UCSD-AML1 (cell line): Measurements from ENCODE around the gene ZDHHC5.
"Not testable (repeated sequence)": the region's sequence is repeated elsewhere in the genome, so short reads cannot be mapped to it uniquely, and the experiment has no call there.

Source experiments
- DNase-seq: peaks from one replicate; lab custom pipeline; 2025; ENCODE audit not compliant: unreplicated experiment; lab: John Stamatoyannopoulos, UW

Gene ZDHHC5

DNA sequence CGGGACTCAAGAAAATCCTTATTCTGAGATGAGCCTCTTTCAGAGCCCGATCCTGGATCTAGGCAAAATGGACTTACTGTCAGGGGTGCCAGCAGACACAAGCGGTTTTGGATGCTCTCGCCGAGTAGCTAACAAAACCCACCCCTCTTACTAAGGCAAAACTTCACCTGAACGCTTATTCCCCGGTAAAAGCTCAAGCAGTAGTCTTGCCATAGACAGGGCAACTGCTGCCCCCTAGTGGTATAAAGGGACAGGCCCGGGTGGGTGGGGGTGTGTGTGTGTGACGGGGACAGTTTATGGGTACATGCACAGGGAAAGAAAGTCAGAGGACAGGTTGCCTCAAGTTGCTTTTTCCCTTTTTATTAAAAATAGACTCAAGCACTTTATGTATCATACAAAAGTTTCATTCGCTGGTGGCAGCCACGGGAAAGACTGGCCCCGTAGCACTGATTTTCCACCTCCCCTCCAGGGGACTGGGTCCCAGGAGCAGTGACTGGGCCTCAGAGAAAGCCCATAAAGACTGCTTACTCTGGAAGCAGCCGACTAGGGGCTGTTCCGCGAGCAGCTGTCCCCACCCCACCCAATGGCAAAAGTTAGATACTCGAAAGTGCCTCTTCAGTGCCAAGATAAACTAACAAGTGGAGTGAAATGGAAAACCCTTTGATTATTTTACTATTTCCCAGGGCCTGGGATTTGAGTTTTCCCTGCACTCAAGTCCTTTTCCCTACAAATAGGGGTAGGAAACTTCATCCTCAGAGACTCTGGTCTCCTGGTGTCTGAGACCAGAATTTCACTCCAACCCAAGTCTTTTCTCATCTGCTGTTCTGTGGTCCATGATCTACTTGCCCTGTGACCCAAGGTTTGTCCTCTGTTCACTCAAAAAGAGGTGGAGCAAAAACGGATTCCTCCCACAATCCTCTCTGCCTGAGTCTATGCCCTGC, 22.9 kb upstream of the ZDHHC5 start:
- peak; percentile 71 for DNase-seq

DNA sequence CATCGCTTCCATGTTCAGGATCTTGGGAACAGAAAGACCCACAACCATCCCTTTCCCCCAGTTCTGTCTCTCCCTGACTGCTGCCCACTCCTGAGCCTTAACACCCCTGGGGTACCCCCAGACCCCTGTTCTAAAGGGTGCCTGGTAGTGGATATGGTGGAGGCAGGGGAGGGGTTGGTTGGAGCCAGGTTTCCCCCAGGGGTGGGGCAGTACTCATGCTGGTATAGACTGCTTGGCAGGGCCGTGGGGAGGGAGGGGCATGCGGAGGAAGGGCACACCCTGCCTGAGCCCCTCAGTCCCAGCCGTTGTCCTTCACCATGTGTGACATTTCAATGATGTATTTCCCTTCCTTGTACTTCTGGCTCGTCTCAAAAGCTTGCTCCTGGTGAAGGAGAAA, 22.2 kb upstream of the ZDHHC5 start:
- peak; percentile 34 for DNase-seq

- DNase-seq: peak; percentile 44
Measured at GRCh38 chr11:57646194-57646798, 21.6 kb upstream of the ZDHHC5 start.

DNA sequence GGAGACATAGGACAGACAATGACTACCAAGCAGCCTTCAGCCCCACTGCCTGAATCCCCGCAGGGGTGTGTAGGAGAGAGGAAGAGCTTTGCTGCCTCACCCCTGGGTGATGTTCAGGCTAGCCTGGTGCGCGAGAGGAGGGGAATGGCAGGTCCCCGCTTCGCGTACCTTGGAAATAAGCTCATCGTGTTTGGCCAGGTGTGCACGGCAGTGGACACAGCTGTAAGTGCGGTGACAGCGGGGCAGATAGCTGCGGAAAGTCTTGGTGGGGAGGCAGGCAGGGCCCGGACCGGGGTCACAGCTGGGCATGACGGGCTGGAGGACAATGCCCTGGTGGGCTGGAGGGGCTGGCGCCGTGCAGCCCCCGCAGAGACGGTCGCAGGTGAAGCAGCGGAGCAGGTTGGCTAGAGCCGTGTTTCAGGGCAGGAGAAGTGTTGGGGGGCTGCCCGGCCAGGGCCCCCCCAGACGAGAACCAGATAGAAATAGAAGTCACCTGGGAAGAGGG, 21.1 kb upstream of the ZDHHC5 start:
- peak; percentile 29 for DNase-seq

- DNase-seq: peak; percentile 35
Measured at GRCh38 chr11:57647372-57647771, 20.5 kb upstream of the ZDHHC5 start.

DNA sequence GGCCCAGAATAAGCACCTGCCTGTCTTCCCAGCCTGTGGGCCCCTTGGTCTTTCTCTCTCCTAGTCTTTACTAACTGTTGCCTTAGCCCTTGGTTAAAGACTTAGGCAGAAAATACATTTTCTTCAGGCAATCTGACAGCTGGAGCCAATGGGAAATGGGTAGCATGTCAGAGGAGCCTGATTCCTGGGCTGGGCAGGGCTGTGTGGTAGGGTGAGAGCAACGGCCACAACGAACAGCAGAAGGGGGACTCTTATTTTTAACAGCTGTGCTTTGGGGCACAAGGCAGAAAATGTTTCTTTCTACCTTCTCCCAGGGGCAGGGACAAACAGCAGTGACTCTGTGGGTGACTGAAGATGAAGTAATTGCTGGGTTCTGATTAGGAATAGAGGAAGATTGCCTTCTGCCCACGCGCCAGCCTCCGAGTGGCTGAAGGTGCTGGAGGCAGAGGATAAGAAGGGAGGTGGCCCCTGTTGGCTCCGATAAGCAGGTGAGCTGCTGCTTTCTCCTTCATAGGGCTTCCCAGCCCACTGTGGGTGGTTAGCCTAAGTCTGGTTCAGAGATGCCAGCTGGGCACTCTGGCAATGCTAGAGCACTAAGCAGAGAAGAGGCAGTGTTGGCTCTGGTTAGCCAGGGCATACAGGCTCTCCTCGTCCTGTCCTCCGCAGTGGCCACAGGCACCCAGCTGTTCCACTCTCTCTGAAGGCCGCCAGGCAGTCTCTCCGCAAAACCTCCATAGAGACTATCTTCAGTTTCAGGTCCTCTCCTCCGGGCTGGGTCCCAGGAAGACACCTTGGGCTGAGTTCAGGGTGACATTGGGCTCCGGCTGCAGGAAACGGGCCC, 19.7 kb upstream of the ZDHHC5 start:
- DNase-seq: peak; percentile 40

DNA sequence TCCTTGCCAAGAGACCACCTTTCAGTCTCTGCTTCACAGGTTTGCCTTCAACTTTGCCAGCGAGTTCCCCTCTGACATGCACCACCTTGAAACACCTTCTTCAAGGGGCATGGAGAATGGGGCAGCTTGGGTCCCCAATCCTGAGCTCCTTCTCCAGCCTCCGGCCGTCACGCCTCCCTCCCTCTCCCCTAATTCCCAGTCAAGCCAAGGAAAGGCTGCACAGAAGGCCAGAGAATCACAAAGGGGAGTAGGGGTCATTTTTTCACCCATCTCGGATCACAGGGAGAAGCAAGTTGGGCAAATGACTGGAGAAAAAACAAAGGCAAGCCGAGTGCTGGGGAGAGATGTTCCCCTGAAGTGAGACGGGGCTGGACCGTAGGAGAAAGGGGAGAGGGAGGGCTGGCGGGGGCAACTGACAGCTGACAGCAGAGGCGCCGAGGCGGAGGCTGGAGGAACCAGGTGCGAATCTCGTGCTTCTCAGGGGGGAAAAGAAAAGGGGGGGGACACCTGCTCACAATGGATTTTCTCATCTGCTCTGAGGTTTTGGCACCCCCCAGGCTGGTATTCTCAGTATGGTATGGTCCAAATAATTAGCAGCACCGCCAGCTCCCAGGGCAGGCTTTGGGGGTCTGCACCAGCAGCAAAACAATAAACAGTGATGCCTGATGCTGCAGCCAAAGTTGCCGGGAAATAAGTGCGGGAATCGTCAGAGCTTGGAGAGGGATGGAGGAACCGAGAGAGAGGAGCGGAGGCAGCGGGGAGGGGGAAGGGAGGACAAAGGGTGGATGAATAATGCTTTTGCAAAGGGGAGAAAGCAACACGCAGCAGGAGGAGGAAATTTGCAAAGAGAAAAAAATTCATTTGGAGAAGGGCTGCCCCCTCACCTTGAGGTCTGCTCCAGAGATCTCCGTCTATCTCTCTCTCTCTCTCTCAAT, 18.8 kb upstream of the ZDHHC5 start:
- peak; percentile 28 for DNase-seq

DNA sequence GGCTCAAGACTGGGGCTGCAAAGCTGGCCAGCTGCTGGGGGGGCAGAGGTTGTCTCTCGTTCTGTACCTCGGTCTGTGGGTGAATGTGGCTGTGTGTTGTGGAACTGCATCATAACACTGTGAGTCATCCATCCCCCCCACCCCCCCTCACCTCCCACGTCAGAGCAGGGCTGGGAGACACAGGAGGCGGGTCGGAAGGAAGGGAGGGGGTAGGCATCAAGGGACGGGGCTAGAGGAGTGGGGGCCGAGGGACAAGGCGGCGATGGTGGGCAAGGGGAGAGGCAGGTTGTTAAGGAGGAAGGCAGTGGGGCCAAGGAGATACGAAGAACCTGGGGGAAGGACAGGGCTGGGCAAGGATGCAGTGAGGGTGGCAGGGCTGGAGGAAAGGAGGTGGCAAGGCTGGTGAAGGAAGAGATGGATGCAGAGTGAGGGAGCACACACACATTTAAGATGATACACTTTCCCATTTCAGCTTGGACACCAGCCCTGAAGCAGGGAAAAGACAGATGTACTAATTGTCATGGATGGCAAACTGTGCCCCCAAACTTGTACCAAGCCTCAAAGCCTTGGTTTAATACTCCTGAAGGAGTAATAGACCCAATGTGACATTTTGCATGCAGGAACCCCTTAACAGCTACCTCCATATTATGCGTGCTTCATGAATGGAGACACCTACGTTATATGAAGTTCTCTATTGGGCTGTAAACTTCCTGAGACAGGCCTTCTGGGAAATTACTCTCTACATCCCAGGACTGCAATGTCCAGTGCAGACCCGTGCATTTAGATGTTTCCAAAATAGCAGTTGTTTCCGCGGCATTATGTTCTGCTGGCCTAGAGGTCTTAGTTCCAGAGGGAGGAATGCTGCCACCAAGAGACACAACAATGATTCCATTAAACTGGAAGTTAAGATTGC, 17.8 kb upstream of the ZDHHC5 start, which contains the start of gene YPEL4:
Gene YPEL4 (minus strand): TSS at position 87 of the 913 bp plus-strand sequence. CDS start 2,805 bp downstream, outside the sequence.
- DNase-seq: peak; percentile 62

- DNase-seq: no peak
Measured at GRCh38 chr11:57650739-57651090, 17.2 kb upstream of the ZDHHC5 start.

GRCh38 chr11:57651408-57651807, 16.5 kb upstream of the ZDHHC5 start:
- DNase-seq: no peak

DNA sequence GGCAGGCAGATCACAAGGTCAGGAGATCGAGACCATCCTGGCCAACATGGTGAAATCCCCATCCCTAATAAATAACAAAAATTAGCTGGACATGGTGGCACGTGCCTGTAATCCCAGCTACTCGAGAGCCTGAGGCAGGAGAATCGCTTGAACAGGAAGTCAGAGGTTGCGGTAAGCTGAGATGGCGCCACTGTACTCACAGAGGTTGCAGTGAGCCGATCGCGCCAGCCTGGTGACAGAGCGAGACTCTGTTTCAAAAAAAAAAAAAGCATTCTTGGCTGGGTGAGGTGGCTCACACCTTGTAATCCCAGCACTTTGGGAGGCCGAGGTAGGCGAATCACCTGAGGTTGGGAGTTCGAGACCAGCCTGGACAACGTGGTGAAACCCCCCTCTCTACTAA, 15.7 kb upstream of the ZDHHC5 start:
- DNase-seq: not testable (repeated sequence)

DNA sequence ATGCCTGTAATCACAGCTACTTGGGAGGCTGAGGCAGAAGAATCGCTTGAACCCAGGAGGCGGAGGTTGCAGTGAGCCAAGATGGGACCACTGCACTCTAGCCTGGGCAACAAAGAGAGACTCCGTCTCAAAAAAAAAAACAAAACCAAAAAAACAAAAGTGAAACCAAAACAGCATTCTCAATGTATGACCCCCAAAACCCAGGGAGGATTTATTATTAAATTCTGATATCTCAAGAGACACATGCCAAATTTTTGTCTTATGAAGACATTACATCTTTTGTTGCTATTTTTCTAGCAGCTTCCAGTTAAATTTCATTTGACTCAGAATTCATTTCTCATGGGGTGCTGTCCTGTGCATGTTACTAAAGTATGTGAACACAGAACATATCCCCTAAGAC, 15.3 kb upstream of the ZDHHC5 start:
- DNase-seq: no peak

GRCh38 chr11:57653163-57653562, 14.8 kb upstream of the ZDHHC5 start:
- DNase-seq: no peak

GRCh38 chr11:57656885-57657193, 11.1 kb upstream of the ZDHHC5 start:
- no peak for DNase-seq

DNA sequence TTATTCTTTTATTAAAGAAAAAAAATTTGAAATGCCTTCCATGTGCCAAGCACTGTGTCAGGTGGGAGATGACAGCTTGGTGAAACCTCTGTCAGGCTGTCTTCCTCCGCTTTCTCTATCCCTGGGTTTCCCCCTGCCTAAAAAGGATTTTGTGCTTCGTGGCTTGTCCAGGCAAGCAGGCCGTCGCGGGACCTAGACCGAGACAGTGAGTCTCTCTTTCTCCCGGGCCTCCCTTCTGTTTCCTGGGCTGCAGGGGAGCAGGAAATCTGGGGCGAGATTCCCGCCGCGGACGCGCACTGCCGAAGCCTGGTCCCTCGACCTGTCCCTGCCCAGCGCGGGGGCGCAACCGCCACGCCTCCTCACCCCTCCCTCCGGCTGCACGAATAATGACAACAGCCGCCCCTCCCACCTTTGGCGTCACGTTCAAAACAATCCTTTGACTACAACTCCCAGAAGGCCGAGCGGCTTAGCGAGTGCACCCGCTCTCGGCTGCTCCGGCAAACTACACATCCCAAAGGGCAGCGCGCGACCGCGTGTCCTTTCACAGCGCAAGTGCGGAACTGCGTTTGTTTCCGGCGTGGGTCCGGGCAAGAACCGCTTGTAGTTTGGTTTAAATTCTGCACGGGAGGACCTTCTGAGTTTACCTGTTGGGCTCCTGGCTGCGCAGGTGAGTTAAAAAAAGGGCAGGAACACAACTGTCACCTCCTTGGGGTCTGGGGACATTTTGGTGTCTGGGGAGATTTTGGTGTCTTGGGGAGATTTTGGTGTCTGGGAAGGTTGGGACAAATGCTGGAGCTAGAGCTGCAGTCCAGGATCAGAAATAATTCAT, 10.5 kb upstream of the ZDHHC5 start, which contains the start of gene CLP1:
Gene CLP1 (plus strand): TSS at position 569 of the 829 bp plus-strand sequence. CDS start 1,715 bp downstream, outside the sequence.
- peak; percentile 98 for DNase-seq

DNA sequence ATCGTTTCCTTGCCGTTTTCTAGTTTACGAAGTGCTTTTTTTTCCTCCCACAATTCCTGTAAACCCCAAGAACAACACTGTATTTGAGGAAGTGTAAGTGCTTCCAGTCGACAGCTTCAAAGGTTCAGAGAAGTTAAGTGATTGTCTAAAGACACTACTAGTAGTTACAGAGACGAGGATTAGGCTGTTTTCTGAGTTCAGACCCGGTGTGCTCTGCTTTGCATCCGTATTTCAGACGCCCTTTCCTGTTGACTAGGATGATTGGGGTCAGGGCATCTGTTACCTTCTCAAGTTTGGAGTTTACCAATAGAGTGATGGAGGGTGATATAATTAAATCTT, 9.9 kb upstream of the ZDHHC5 start:
- DNase-seq: no peak

DNA sequence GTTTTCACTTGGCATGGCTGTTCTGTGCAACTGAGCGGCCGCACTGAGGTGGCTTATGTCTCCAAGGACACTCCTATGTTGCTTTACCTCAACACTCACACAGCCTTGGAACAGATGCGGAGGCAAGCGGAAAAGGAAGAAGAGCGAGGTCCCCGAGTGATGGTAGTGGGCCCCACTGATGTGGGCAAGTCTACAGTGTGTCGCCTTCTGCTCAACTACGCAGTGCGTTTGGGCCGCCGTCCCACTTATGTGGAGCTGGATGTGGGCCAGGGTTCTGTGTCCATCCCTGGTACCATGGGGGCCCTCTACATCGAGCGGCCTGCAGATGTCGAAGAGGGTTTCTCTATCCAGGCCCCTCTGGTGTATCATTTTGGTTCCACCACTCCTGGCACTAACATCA, 8.2 kb upstream of the ZDHHC5 start:
- DNase-seq: no peak

DNA sequence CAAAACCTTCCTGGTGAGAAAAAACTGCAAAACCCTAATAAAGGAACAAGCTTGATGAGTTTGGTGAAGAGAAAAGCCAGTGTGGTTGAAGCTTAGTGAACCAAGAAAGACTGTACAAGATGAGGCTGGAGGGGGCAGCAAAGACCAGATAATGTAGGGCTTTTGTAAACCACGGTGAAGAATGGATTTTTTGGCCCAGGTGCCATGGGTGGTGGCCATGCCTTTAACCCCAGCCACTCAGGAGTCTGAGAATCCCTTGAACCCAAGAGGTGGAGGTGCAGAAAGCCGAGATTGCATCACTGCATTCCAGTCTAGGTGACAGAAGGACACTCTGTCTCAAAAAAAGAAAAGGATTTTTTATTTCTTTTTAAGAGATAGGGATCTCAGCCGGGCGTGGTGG, 5.0 kb upstream of the ZDHHC5 start:
- peak; percentile 15 for DNase-seq
